ENCODE measurements around the gene PRSS27. TPM values are rescaled to one million over a fixed set of nuclear protein-coding genes. Genes with fewer than 3 reads are reported as not detected.
"Not testable (repeated sequence)": the region's sequence is repeated elsewhere in the genome, so short reads cannot be mapped to it uniquely, and the experiment has no call there.

The PRSS27 gene
- total and polyA plus RNA-seq, 2 donors (not counting 1 experiment from before 2014, with no cell fraction given) = 0.24 to 1.2 TPM

DNA sequence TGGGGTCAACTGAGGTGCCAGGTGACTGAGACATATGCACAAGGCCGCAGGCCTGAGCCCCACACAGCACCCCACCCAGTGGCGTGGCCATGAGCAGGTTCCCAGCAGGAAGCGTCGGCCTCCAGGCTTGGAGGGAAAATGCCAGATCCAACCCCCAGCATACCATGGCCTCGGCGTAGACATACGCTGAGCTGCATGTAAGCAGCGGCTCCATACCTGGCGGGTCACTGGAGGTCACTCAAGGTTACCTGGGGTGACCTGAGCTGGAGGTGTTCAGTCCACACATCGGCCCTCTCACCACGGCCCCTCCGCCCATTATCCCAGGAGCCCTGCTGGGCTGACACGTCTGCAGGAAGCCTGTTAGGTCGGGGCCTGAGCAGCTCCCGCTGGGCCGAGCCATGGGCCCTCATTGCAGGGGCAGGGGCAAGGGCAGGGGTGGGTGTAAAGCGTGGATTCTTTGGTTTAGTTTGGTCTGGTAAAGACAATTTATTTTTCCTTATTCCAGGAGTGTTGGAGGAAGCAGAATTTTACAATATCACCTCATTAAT, 22.5 kb downstream of the PRSS27 start:
- no peak overlapping the region for H3K27ac ChIP-seq (ENCODE audit: insufficient read depth, low read length)
- TF ChIP-seq EZH2 (IDR thresholded peaks at IDR 0.05; ENCODE audit: low read length, missing control alignments) = no peak
- TF ChIP-seq, protein P1, sequence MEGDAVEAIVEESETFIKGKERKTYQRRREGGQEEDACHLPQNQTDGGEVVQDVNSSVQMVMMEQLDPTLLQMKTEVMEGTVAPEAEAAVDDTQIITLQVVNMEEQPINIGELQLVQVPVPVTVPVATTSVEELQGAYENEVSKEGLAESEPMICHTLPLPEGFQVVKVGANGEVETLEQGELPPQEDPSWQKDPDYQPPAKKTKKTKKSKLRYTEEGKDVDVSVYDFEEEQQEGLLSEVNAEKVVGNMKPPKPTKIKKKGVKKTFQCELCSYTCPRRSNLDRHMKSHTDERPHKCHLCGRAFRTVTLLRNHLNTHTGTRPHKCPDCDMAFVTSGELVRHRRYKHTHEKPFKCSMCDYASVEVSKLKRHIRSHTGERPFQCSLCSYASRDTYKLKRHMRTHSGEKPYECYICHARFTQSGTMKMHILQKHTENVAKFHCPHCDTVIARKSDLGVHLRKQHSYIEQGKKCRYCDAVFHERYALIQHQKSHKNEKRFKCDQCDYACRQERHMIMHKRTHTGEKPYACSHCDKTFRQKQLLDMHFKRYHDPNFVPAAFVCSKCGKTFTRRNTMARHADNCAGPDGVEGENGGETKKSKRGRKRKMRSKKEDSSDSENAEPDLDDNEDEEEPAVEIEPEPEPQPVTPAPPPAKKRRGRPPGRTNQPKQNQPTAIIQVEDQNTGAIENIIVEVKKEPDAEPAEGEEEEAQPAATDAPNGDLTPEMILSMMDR (conservative IDR thresholded peaks at IDR 0.05 in 1 of 2, IDR thresholded peaks at IDR 0.05 in 1 of 2; ENCODE audit: low read depth in 1 of 2, low read length in 2 of 2) = no peak
- no peak overlapping the region for H3K4me3 ChIP-seq (replicated peaks in 1 of 4; ENCODE audit: control extremely low read depth in 1 of 4, insufficient read depth in 1 of 4, low read depth in 3 of 4, low read length in 4 of 4)
- H3K27me3 ChIP-seq (ENCODE audit: control insufficient read depth, insufficient read depth, low read length) = no peaks in the 10 kb centered on the region
- no peaks in the 10 kb centered on the region for H4K20me1 ChIP-seq (ENCODE audit: control insufficient read depth, extremely low read depth, insufficient read depth, low read length)
- no peak overlapping the region for H2AFZ ChIP-seq (ENCODE audit: low read length)
- H3K36me3 ChIP-seq (ENCODE audit: control insufficient read depth, insufficient read depth, low read length) = peaks cover 20% of the 10 kb centered on the region
- no peak overlapping the region for H3K9ac ChIP-seq (ENCODE audit: insufficient read depth, low read length)
- H3K9me3 ChIP-seq (ENCODE audit: control insufficient read depth, insufficient read depth, low read depth, low read length) = no peaks in the 10 kb centered on the region
- no peak for DNase-seq (ENCODE audit: low read depth in 2 of 2)
- peaks cover 4% of the 10 kb centered on the region for H3K4me1 ChIP-seq (ENCODE audit: control insufficient read depth, extremely low read depth, insufficient read depth, low read length)
- H3K79me2 ChIP-seq (ENCODE audit: control insufficient read depth, insufficient read depth, low read length) = peaks cover 5% of the 10 kb centered on the region
- H3K4me2 ChIP-seq (ENCODE audit: extremely low read depth, insufficient read depth, low read length) = no peak overlapping the region

DNA sequence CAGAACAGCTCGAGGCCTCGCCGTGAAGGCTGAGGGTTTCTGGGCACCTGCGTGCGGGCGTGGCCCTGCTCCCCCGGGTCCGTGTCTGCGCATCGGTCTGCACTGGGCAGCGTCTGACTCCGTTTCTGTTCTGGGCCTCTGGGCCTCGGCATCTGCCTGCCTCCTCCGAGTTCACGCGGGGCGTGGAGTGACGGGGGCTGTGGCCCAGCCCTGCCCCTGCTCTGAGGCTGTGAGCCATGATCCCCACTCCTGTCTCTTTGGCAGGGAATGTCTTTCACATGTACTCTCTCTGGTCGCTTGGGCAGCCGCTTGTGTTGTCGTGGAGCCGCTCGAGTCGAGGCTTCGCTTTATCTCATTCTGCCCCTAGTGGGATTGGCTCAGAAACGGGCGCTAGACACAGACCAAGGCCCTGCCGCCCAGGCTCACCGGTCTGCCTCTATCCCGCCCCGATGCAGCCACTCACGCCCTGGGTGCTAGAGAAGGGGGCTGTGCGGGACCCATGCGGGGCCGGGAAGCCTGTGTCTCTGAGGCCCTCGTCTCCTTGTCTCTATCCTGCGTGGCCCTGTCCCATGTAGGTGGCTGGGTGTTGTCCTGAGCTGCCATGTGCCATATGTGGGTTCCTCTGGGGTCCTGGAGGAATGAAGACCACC, 23.3 kb downstream of the PRSS27 start:
- H3K9me3 ChIP-seq (ENCODE audit: control insufficient read depth, insufficient read depth, low read depth, low read length); H3K9ac ChIP-seq (ENCODE audit: insufficient read depth, low read length); H3K27me3 ChIP-seq (ENCODE audit: control insufficient read depth, insufficient read depth, low read length); H4K20me1 ChIP-seq (ENCODE audit: control insufficient read depth, extremely low read depth, insufficient read depth, low read length); H3K27ac ChIP-seq (ENCODE audit: insufficient read depth, low read length); H2AFZ ChIP-seq (ENCODE audit: low read length); DNase-seq (ENCODE audit: low read depth in 2 of 2); H3K4me3 ChIP-seq (replicated peaks in 1 of 4; ENCODE audit: control extremely low read depth in 1 of 4, insufficient read depth in 1 of 4, low read depth in 3 of 4, low read length in 4 of 4); H3K4me2 ChIP-seq (ENCODE audit: extremely low read depth, insufficient read depth, low read length): not testable (repeated sequence)
- H3K36me3 ChIP-seq (ENCODE audit: control insufficient read depth, insufficient read depth, low read length) = peaks cover 17% of the 10 kb centered on the region
- H3K4me1 ChIP-seq (ENCODE audit: control insufficient read depth, extremely low read depth, insufficient read depth, low read length) = peaks cover 11% of the 10 kb centered on the region
- peaks cover 11% of the 10 kb centered on the region for H3K79me2 ChIP-seq (ENCODE audit: control insufficient read depth, insufficient read depth, low read length)

DNA sequence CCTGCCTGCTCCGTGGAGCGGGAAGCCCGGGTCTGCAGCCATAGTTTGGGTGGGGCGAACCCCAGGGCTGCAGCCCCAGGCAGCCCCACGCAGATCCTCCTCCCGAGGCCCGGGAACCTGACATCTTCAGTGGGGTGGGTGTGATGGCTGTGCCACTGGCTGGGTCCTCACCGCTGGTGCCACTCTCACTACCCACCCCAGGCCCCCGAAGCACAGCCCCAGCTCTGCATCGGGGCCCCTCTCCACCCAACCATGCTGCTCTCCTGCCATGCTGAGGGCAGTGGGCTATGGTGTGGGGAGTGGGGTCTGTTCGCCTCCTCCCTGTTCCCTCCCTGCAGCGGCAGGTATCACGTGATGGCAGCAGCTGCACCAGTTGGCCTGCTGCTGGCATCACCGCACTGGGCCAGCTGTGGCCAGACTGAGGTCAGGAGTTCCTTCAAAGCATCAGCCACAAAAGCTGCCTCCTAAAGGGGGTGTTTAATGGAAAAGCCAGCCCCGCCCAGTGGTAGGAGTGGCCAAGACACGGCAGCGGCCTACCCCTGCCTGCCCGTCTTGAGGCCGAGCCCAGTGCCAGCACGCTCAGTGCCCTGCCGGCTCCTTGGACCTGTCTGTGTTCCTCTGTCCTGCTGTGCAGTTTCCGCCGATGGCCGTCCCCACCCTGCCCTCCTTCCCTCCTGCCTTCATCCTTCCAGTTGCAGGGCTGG, 26.9 kb downstream of the PRSS27 start:
- Histone ChIP-seq H3K79me2 (ENCODE audit: control insufficient read depth, insufficient read depth, low read length) (peaks cover 31% of the 10 kb centered on the region), H3K4me3 (replicated peaks in 1 of 4; ENCODE audit: control extremely low read depth in 1 of 4, insufficient read depth in 1 of 4, low read depth in 3 of 4, low read length in 4 of 4) (no peak overlapping the region), H3K4me1 (ENCODE audit: control insufficient read depth, extremely low read depth, insufficient read depth, low read length) (peaks cover 12% of the 10 kb centered on the region), H3K9me3 (ENCODE audit: control insufficient read depth, insufficient read depth, low read depth, low read length) (no peaks in the 10 kb centered on the region), H3K36me3 (ENCODE audit: control insufficient read depth, insufficient read depth, low read length) (peaks cover 2% of the 10 kb centered on the region), H4K20me1 (ENCODE audit: control insufficient read depth, extremely low read depth, insufficient read depth, low read length) (no peaks in the 10 kb centered on the region), H3K27me3 (ENCODE audit: control insufficient read depth, insufficient read depth, low read length) (no peaks in the 10 kb centered on the region), H3K27ac (ENCODE audit: insufficient read depth, low read length) (peak overlapping the region; percentile 4), H3K9ac (ENCODE audit: insufficient read depth, low read length) (no peak overlapping the region), H3K4me2 (ENCODE audit: extremely low read depth, insufficient read depth, low read length) (peak overlapping the region; percentile 23), H2AFZ (ENCODE audit: low read length) (no peak overlapping the region)
- TF ChIP-seq, protein P1 (conservative IDR thresholded peaks at IDR 0.05 in 1 of 2, IDR thresholded peaks at IDR 0.05 in 1 of 2; ENCODE audit: low read depth in 1 of 2, low read length in 2 of 2) = no peak
- TF ChIP-seq EZH2 (IDR thresholded peaks at IDR 0.05; ENCODE audit: low read length, missing control alignments) = no peak
- peak; percentile 75 to 76 for DNase-seq (ENCODE audit: low read depth in 2 of 2)
